ENCODE data around the gene RPL9. TPM values are rescaled to one million over a fixed set of nuclear protein-coding genes. Genes with fewer than 3 reads are reported as not detected.
"Not testable (repeated sequence)": the region's sequence is repeated elsewhere in the genome, so short reads cannot be mapped to it uniquely, and the experiment has no call there.

The RPL9 gene
- total RNA-seq, 1 donor from 2014 or later, result 1,753 TPM

GRCh38 chr4:39425297-39425696 is 33.4 kb downstream of the RPL9 start:
- DNase-seq (ENCODE audit: low spot score), result not testable (repeated sequence)

DNA sequence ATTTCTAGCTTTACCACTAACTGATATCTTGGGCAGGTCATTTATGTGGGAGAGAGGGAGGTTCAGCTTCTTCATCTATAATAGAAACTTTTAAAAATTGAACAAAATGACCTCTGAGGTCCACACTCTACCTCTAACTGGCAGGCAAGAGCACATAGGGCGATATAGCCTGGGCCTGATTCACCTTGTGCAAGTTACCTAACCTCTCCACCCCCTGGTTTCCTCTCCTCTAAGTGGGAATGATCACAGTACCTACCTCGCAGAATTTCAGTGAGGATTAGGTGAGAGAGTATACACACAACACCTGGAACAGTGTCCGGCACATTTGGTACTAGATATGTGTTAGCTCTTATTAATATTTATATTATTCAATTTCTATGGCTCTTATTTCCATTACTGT is 36.5 kb downstream of the RPL9 start:
- peak; percentile 10 for DNase-seq (ENCODE audit: low spot score)

GRCh38 chr4:39415678-39416283 is 42.9 kb downstream of the RPL9 start:
- no peak for DNase-seq (ENCODE audit: low spot score)

- DNase-seq (ENCODE audit: low spot score), result peak; percentile 5
Observed at GRCh38 chr4:39411561-39411960, 47.2 kb downstream of the RPL9 start.

GRCh38 chr4:39410415-39410814 is 48.3 kb downstream of the RPL9 start:
- peak; percentile 2 for DNase-seq (ENCODE audit: low spot score)

- peak; percentile 4 for DNase-seq (ENCODE audit: low spot score)
Observed at GRCh38 chr4:39407584-39407885, 51.2 kb downstream of the RPL9 start.

- no peak for DNase-seq (ENCODE audit: low spot score)
Observed at GRCh38 chr4:39406763-39407583, 51.7 kb downstream of the RPL9 start, which contains the start of gene KLB. TSS of gene KLB (plus strand) at chr4:39406930. CDS start at chr4:39406950, 20 bp downstream.

Other genes starting within 250 kb of the RPL9 start
- 59.4 TPM for gene RFC1, start 92.6 kb downstream of the RPL9 start, total RNA-seq
- 0.08 TPM for gene KLB, start 52.0 kb downstream of the RPL9 start, total RNA-seq
- gene LIAS, start 134 bp upstream of the RPL9 start, total RNA-seq, result 25.0 TPM
- gene UGDH, start 68.5 kb upstream of the RPL9 start, total RNA-seq, result 76.0 TPM
- 48.6 TPM for gene SMIM14, start 179.9 kb upstream of the RPL9 start, total RNA-seq
- gene UBE2K, start 239.2 kb upstream of the RPL9 start, total RNA-seq, result 78.4 TPM